GM12875 (cell line): ENCODE results near the gene TMEM120B.

ENCODE experiments used
- H3K4me3 ChIP-seq: one replicate; pipeline ENCODE4 v1.5.1; 2011; ENCODE audit warnings: low read depth, low read length, control low read depth
- TF ChIP-seq, protein P1 (sequence below): IDR thresholded peaks from 2 replicates; pipeline ENCODE4 v1.5.1; 2011; ENCODE audit warnings: low read depth, mild to moderate bottlenecking, control low read depth, inconsistent platforms, low read length, moderate library complexity, borderline replicate concordance; ENCODE audit not compliant: insufficient read depth

The TMEM120B gene

DNA sequence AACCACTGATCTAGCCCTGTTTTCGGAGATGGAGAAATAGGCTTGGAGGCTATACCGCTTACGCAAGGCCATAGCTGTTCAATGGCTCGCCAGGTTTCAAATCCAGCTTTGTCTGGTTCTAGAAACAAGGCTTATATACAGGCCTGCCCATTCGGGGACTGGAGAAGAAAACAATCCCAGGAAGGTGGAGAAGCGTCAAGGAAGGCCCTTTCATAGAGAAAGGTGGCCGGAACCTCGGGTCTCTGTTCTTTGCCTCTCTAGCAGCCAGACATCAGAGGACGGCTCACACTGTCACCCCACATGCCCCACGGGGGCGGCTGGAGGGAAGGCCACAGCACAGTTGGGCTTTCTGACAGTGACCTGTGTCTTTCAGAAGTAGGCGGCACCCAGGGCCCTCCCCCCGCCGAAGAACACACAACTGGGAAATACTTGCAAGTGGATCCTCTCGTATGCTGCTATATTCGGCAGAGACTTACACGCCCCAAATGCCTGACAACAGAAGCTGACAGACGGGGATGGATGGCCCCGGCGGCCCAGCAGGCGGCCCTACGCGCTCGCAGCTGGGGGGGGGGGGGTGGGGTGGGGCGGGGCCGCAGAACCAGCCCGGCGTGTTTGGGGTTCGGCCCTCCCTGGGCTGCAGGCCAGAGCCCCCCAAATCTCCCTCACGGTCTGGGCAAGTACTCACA lies 86.7 kb downstream of the TMEM120B start:
- TF ChIP-seq, protein P1, sequence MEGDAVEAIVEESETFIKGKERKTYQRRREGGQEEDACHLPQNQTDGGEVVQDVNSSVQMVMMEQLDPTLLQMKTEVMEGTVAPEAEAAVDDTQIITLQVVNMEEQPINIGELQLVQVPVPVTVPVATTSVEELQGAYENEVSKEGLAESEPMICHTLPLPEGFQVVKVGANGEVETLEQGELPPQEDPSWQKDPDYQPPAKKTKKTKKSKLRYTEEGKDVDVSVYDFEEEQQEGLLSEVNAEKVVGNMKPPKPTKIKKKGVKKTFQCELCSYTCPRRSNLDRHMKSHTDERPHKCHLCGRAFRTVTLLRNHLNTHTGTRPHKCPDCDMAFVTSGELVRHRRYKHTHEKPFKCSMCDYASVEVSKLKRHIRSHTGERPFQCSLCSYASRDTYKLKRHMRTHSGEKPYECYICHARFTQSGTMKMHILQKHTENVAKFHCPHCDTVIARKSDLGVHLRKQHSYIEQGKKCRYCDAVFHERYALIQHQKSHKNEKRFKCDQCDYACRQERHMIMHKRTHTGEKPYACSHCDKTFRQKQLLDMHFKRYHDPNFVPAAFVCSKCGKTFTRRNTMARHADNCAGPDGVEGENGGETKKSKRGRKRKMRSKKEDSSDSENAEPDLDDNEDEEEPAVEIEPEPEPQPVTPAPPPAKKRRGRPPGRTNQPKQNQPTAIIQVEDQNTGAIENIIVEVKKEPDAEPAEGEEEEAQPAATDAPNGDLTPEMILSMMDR, result no peak
- H3K4me3 ChIP-seq, result peak overlapping the region; percentile 91

DNA sequence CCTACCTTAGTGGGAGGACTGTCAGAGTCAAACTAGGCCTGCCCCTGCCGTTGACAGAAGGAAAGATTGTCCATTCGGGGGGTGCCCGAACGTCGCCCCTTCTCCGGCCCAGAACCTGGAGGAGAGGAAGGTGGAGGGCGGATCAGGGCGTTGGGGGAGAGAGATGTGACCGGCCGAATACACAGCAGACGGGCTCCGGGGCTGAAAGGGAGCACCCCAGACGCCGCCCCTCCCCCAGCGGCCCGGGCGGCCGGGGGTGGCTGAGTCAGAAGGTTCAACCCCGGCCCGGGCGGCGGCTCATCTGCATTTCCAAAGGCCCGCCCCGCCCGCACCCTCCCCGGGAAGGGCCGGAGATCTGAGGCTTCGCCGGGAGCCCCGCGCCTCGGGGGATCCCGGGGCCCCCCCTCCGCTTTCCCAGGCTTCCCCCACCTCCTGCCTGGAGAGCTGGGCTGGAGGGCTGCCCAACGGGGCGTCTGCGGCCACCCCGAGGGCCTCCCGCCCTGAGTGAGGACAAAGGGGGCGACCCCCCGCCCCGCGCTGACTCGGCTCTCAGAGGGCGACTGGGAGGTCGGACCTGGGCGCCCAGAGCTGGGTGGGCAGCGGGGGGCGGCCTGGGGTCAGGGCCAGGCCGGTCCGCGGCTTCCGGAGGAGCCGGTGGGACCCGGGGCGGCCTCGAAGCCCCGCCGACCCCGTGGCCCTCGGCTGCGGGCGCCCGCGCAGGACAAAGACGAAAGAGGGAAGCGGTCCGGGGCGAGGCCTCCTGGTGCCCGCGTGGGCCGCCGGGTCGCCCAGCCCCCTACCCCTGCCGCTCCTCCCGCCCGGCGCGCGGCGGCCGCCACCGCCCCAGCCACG lies 87.5 kb downstream of the TMEM120B start:
- TF ChIP-seq, protein P1, result no peak
- H3K4me3 ChIP-seq, result peak overlapping the region; percentile 91

- peak overlapping the region; percentile 91 for H3K4me3 ChIP-seq
- TF ChIP-seq, protein P1, result no peak
These were observed 88.4 kb downstream of the TMEM120B start for GRCh38 chr12:121800694-121801594.

DNA sequence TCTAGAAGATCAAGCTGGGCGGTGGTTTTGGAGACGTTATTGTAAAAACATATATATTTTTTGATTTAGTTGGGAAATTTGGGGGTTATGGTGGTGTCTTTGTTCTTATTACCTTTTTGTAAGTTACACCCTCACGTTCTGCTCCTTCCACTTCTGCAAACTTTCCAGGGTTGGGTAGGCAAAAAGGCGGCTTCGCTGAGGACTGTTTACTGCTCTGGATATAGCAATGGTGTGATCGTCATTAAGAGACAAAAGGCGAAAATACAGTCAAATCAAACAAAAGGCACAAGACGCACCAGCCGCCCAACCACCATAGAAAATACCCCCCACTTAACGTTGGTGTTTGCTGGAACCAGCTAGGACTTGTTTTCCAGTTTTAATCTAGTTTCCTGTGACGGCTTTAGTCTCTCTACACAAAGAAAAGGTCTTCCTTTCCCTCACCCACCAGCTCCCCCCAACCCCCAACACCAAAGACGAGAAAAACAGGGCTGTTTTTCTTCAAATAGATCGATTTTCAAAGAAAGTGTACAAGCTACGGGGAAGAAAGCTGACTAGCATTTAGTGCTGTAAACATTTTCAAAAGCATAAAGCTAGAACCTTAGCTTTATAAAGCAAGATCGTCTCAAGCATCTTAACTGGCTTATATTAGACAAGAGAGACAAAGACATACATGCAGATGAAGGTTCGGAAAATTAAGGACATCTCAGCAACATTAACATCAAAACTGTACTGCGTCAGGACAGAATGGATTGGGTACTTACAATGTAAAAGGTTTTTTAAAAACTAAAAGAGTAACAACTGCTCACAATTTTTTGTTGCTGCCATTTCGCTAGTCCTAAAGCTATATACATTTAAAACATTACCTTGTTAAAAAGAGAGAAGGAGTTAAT lies 89.3 kb downstream of the TMEM120B start:
- H3K4me3 ChIP-seq, result peak overlapping the region; percentile 91
- TF ChIP-seq, protein P1, result no peak

GRCh38 chr12:121802485-121802842 lies 89.9 kb downstream of the TMEM120B start:
- H3K4me3 ChIP-seq, result peak overlapping the region; percentile 91
- TF ChIP-seq, protein P1, result no peak

GRCh38 chr12:121802843-121803698 lies 90.5 kb downstream of the TMEM120B start:
- TF ChIP-seq, protein P1, result no peak
- peak overlapping the region; percentile 91 for H3K4me3 ChIP-seq
